ENCODE results near the gene PPM1N. TPM values are rescaled to one million over a fixed set of nuclear protein-coding genes. Genes with fewer than 3 reads are reported as not detected.

The PPM1N gene
- polyA plus RNA-seq, 2 of the 4 experiments (the other 2 are of a cell fraction): 9.2 to 10.5 TPM

DNA sequence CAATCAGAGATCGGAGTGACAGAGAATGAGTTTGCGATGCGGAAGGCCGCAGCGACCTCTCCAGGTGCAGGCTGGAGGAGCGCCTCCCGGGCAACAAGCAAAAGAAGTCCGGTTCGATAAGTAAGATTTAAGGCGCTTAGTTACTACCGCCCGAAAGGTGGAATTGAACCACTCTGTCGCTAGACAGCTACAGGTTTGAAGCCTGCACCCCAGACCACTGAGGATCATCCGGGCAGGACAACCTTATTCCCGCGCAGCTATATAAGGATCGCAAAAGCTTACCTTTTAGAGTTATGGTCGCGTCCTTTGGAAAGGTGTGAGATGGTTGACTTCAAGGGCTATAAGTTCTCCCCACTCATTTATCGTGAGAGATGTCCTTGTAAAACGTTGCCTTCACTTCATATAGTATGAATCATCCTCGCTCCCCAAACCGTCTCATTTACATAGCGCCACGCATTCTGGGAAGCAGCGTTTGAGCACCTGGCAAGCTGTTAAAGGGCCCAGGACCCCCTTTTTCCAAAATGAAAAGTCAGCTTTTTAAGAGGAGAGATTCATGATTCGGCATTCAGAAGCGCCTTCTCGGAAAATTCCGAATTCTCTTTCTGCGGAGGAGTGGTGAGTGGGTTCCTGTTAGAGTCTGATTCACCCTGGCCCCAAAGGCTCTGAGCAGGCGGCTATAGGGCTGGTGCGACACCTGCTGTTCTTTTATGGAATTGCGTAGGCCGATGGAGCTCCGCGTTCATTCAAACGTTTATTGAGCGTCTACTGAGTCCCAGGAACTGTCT lies 19.6 kb upstream of the PPM1N start (continued):
- TF ChIP-seq, protein P1, sequence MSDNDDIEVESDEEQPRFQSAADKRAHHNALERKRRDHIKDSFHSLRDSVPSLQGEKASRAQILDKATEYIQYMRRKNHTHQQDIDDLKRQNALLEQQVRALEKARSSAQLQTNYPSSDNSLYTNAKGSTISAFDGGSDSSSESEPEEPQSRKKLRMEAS (IDR thresholded peaks at IDR 0.05): peak; percentile 67; the same call in 1 of the 2 replicates
- no peak for TF ChIP-seq KDM1A (IDR thresholded peaks at IDR 0.05; ENCODE audit: low read depth)
- TF ChIP-seq, protein P2, sequence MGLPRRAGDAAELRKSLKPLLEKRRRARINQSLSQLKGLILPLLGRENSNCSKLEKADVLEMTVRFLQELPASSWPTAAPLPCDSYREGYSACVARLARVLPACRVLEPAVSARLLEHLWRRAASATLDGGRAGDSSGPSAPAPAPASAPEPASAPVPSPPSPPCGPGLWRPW (IDR thresholded peaks at IDR 0.05): no peak
- TF ChIP-seq MAZ (IDR thresholded peaks at IDR 0.05; ENCODE audit: borderline replicate concordance, low read depth, low read length): 0 out of 2 replicates have a peak, but pooled peaks have one; percentile 59
- no peak for TF ChIP-seq RFX5 (IDR thresholded peaks at IDR 0.05)
- no peak for TF ChIP-seq ZNF302 (CRISPR knock-in tag; IDR thresholded peaks at IDR 0.05)
- peak; percentile 11 to 72; a peak in 2 of 5 replicates for TF ChIP-seq JUN (IDR thresholded peaks at IDR 0.05)
- TF ChIP-seq CBX2 (IDR thresholded peaks at IDR 0.05; ENCODE audit: borderline replicate concordance, low read depth): no peak
- TF ChIP-seq ZFP36 (IDR thresholded peaks at IDR 0.05; ENCODE audit: borderline replicate concordance, partially characterized antibody): peak; percentile 8
- TF ChIP-seq ZC3H11A (IDR thresholded peaks at IDR 0.05): no peak
- peak; percentile 89 for TF ChIP-seq MAFK (IDR thresholded peaks at IDR 0.05; ENCODE audit: partially characterized antibody)
- peak; percentile 97 for TF ChIP-seq POLR2AphosphoS2 (conservative IDR thresholded peaks at IDR 0.05; ENCODE audit: low read length)
- 0 out of 2 replicates have a peak, but pooled peaks have one; percentile 56 for TF ChIP-seq TFCP2L1 (CRISPR knock-in tag; IDR thresholded peaks at IDR 0.05)
- no peak for TF ChIP-seq ESRRA (IDR thresholded peaks at IDR 0.05; ENCODE audit: borderline replicate concordance, low read length)
- TF ChIP-seq, protein P3, sequence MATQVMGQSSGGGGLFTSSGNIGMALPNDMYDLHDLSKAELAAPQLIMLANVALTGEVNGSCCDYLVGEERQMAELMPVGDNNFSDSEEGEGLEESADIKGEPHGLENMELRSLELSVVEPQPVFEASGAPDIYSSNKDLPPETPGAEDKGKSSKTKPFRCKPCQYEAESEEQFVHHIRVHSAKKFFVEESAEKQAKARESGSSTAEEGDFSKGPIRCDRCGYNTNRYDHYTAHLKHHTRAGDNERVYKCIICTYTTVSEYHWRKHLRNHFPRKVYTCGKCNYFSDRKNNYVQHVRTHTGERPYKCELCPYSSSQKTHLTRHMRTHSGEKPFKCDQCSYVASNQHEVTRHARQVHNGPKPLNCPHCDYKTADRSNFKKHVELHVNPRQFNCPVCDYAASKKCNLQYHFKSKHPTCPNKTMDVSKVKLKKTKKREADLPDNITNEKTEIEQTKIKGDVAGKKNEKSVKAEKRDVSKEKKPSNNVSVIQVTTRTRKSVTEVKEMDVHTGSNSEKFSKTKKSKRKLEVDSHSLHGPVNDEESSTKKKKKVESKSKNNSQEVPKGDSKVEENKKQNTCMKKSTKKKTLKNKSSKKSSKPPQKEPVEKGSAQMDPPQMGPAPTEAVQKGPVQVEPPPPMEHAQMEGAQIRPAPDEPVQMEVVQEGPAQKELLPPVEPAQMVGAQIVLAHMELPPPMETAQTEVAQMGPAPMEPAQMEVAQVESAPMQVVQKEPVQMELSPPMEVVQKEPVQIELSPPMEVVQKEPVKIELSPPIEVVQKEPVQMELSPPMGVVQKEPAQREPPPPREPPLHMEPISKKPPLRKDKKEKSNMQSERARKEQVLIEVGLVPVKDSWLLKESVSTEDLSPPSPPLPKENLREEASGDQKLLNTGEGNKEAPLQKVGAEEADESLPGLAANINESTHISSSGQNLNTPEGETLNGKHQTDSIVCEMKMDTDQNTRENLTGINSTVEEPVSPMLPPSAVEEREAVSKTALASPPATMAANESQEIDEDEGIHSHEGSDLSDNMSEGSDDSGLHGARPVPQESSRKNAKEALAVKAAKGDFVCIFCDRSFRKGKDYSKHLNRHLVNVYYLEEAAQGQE (IDR thresholded peaks at IDR 0.05): 0 out of 2 replicates have a peak, but pooled peaks have one; percentile 19
- TF ChIP-seq JUNB (IDR thresholded peaks at IDR 0.05): peak; percentile 22; the same call in 1 of the 2 replicates
- TF ChIP-seq HDAC2 (IDR thresholded peaks at IDR 0.05): no peak
- no peak for TF ChIP-seq EHF (CRISPR knock-in tag; IDR thresholded peaks at IDR 0.05)
- no peak for TF ChIP-seq BHLHE40 (IDR thresholded peaks at IDR 0.05; ENCODE audit: low read depth, low read length)
- no peak for TF ChIP-seq HOXB13 (CRISPR knock-in tag; IDR thresholded peaks at IDR 0.05; ENCODE audit: low read depth)
- no peak for TF ChIP-seq EHMT2 (IDR thresholded peaks at IDR 0.05; ENCODE audit: low read depth)
- no peak for TF ChIP-seq RNF2 (IDR thresholded peaks at IDR 0.05; ENCODE audit: borderline replicate concordance, low read depth)
- TF ChIP-seq SREBF2 (IDR thresholded peaks at IDR 0.05): peak; percentile 91
- TF ChIP-seq FOXS1 (CRISPR knock-in tag; IDR thresholded peaks at IDR 0.05): no peak
- TF ChIP-seq, protein P4, sequence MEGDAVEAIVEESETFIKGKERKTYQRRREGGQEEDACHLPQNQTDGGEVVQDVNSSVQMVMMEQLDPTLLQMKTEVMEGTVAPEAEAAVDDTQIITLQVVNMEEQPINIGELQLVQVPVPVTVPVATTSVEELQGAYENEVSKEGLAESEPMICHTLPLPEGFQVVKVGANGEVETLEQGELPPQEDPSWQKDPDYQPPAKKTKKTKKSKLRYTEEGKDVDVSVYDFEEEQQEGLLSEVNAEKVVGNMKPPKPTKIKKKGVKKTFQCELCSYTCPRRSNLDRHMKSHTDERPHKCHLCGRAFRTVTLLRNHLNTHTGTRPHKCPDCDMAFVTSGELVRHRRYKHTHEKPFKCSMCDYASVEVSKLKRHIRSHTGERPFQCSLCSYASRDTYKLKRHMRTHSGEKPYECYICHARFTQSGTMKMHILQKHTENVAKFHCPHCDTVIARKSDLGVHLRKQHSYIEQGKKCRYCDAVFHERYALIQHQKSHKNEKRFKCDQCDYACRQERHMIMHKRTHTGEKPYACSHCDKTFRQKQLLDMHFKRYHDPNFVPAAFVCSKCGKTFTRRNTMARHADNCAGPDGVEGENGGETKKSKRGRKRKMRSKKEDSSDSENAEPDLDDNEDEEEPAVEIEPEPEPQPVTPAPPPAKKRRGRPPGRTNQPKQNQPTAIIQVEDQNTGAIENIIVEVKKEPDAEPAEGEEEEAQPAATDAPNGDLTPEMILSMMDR (IDR thresholded peaks at IDR 0.05): peak; percentile 99
- TF ChIP-seq, protein P5, sequence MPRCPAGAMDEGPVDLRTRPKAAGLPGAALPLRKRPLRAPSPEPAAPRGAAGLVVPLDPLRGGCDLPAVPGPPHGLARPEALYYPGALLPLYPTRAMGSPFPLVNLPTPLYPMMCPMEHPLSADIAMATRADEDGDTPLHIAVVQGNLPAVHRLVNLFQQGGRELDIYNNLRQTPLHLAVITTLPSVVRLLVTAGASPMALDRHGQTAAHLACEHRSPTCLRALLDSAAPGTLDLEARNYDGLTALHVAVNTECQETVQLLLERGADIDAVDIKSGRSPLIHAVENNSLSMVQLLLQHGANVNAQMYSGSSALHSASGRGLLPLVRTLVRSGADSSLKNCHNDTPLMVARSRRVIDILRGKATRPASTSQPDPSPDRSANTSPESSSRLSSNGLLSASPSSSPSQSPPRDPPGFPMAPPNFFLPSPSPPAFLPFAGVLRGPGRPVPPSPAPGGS (IDR thresholded peaks at IDR 0.05): no peak
- TF ChIP-seq MYC (IDR thresholded peaks at IDR 0.05; ENCODE audit: borderline replicate concordance, low read length): peak; percentile 45; the same call in 1 of the 2 replicates
- TF ChIP-seq GATA3 (IDR thresholded peaks at IDR 0.05; ENCODE audit: borderline replicate concordance): peak; percentile 42; the same call in 1 of the 2 replicates
- peak; percentile 99 for TF ChIP-seq SMC3 (IDR thresholded peaks at IDR 0.05)
- TF ChIP-seq CHD4 (IDR thresholded peaks at IDR 0.05; ENCODE audit: borderline replicate concordance): no peak
- TF ChIP-seq RARB (CRISPR knock-in tag; IDR thresholded peaks at IDR 0.05): no peak; the same call in 1 of the 2 replicates
- TF ChIP-seq, protein P6, sequence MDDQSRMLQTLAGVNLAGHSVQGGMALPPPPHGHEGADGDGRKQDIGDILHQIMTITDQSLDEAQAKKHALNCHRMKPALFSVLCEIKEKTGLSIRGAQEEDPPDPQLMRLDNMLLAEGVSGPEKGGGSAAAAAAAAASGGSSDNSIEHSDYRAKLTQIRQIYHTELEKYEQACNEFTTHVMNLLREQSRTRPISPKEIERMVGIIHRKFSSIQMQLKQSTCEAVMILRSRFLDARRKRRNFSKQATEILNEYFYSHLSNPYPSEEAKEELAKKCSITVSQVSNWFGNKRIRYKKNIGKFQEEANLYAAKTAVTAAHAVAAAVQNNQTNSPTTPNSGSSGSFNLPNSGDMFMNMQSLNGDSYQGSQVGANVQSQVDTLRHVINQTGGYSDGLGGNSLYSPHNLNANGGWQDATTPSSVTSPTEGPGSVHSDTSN (IDR thresholded peaks at IDR 0.05): peak; percentile 56
- TF ChIP-seq TP53 (CRISPR knock-in tag; IDR thresholded peaks at IDR 0.05): no peak
- no peak for TF ChIP-seq NPAS2 (CRISPR knock-in tag; IDR thresholded peaks at IDR 0.05; ENCODE audit: borderline replicate concordance)
